ENCODE data around the gene LBHD2.

LBHD2 gene

DNA sequence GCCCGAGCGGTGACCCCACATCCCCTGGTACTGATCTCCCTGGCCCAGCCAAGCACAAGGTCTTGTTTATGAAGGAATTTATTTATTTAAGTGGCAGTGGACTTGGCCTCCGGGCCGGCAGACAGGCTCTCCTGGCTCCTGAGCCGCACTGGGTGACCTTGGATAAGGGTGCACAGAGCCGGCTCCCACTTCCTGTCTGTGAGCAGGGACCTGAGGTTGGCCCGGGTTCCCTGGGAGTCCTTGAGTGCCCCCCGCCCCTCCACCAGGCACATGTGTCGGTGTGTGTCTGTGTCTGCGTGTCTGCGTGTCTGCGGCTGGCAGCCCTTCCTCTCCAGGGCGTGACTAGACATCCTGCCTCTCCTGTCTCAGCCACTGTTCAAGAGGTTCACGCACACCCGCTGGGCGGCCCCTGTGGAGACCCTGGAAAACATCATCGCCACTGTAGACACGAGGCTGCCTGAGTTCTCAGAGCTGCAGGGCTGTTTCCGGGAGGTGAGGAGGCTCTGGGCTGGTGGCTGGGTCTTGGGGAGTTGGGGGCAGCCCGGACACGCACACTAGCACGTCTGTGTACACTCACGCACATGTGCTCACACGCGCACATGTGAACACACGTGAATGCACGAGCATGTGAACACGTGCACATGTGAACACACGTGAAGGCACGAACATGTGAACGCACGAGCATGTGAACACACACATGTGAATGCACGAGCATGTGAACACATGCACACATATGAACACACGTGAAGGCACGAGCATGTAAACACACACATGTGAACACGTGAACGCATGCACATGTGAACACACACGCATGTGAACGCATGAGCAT lies 48.6 kb downstream of the LBHD2 start:
- POLR2A ChIA-PET, result no interaction called here
- CTCF ChIA-PET, result interaction anchor here (4.0 to 5.3 kb wide), 2 partner anchors 27 to 28 kb away, joined by 29 to 34 read pairs; no protein-coding TSS in a partner anchor
- TF ChIP-seq CTCF (IDR thresholded peaks at IDR 0.05; ENCODE audit: control extremely low read depth, extremely low read depth, low read depth, missing control alignments), result no peak
- no peak for DNase-seq (ENCODE audit: extremely low spot score)

DNA sequence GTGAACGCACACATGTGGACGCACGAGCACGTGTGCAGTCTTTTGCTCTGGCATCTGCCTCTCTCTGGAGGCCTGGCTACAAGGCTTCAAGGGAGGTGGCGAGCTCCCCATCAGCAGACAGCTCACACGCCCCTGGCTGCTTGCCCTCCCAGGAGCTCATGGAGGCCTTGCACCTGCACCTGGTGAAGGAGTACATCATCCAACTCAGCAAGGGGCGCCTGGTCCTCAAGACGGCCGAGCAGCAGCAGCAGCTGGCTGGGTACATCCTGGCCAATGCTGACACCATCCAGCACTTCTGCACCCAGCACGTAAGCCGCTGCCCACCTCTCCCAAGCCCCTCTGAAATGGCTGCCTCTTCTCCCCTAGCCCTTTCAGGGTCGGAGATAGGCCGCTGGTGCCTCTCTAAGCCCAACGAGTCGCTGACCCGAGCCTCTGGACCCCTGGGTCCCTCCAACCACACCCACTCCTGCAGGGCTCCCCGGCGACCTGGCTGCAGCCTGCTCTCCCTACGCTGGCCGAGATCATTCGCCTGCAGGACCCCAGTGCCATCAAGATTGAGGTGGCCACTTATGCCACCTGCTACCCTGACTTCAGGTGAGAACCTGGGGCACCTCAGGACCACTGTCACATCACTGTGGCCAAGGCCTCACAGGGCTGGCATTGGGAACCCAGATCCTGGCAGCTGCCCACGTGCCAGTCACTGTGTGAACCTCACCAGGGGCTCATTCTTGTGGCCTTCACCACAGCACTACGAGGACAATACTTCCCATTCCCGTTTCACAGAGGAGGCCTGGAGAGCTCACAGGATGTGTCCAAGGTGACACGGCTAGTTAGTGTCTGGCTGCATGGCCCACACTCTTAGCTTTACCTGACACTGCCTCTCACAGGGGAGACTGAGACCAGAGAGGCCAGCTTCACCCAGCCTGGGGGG lies 49.5 kb downstream of the LBHD2 start:
- no peak for TF ChIP-seq CTCF (IDR thresholded peaks at IDR 0.05; ENCODE audit: control extremely low read depth, extremely low read depth, low read depth, missing control alignments)
- DNase-seq (ENCODE audit: extremely low spot score), result no peak
- ChIA-PET CTCF (interaction anchor here (1.1 to 4.0 kb wide), 3 partner anchors 10 to 158 kb away, joined by 3 to 29 read pairs (median 4); no protein-coding TSS in a partner anchor), POLR2A (no interaction called here)

DNA sequence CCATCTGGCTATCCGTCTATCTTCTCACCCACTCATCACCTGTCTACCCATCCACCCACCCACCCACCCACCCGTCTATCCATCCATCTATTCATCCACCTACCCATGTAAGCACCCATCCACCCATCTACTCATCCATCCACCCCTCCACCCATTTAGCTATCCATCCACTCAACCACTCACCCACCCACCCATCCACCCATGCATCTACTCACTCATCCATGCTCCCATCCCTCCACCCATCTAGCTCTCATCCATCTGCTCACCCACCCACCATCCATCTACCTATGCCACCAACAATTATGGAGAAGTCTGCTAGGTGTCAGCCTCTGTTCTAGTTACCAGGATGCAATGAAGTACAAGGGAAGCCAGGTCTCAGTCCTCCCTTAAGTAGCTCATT lies 50.4 kb downstream of the LBHD2 start:
- DNase-seq (ENCODE audit: extremely low spot score), result no peak
- ChIA-PET POLR2A (no interaction called here), CTCF (interaction anchor here (1.1 to 4.0 kb wide), 3 partner anchors 9 to 157 kb away, joined by 3 to 29 read pairs (median 4); no protein-coding TSS in a partner anchor)
- TF ChIP-seq CTCF (IDR thresholded peaks at IDR 0.05; ENCODE audit: control extremely low read depth, extremely low read depth, low read depth, missing control alignments), result no peak

DNA sequence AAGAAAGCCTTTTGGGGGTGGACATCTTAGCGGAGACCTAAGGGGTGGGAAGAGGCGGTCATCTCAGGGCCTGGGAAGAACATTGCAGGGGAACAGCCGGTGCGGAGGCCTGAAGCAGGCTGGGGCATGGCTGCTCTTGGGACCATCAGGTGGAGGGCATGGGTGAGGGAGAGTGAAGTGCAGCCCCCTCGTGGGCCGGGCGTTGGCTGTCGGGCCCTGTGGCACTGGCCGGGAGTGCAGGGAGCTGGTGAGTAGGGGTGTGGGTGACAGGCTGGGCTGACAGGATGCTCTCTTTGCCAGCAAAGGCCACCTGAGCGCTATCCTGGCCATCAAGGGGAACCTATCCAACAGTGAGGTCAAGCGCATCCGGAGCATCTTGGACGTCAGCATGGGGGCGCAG lies 50.9 kb downstream of the LBHD2 start:
- DNase-seq (ENCODE audit: extremely low spot score), result no peak
- TF ChIP-seq CTCF (IDR thresholded peaks at IDR 0.05; ENCODE audit: control extremely low read depth, extremely low read depth, low read depth, missing control alignments), result no peak
- POLR2A ChIA-PET, result no interaction called here
- CTCF ChIA-PET, result interaction anchor here (1.1 to 4.0 kb wide), 4 partner anchors 9 to 157 kb away, joined by 3 to 29 read pairs (median 8); partner anchors contain the start of gene TNFAIP2

GRCh38 chr14:103135333-103136260 lies 51.6 kb downstream of the LBHD2 start:
- POLR2A ChIA-PET, result no interaction called here
- TF ChIP-seq CTCF (IDR thresholded peaks at IDR 0.05; ENCODE audit: control extremely low read depth, extremely low read depth, low read depth, missing control alignments), result no peak
- CTCF ChIA-PET, result interaction anchor here (3.2 to 4.0 kb wide), 2 partner anchors 12 to 31 kb away, joined by 12 to 29 read pairs; partner anchors contain the start of gene TNFAIP2
- no peak for DNase-seq (ENCODE audit: extremely low spot score)

Measured in GM10248 (cell line).